ENCODE data around the gene CCDC148. TPM values are rescaled to one million over a fixed set of nuclear protein-coding genes. Genes with fewer than 3 reads are reported as not detected.

The CCDC148 gene
- total RNA-seq, 4 donors from 2014 or later, result 0.78 to 1.6 (median 1.1) TPM

GRCh38 chr2:158484892-158485556 is 28.5 kb upstream of the CCDC148 start:
- Histone ChIP-seq H3K27me3 (no peaks in the 10 kb centered on the region), H3K9me3 (no peaks in the 10 kb centered on the region), H3K4me1 (peaks cover 12 to 50% (median 21%) of the 10 kb centered on the region in 3 donors), H3K36me3 (no peaks in the 10 kb centered on the region), H3K27ac (peak overlapping the region in 1 of 4 donors; percentile 4), H3K4me3 (no peak overlapping the region)
- TF ChIP-seq POLR2AphosphoS5 (IDR thresholded peaks at IDR 0.05) (no peak), EP300 (IDR thresholded peaks at IDR 0.05) (no peak), POLR2A (IDR thresholded peaks at IDR 0.05) (no peak), CTCF (IDR thresholded peaks at IDR 0.05) (no peak)
- ATAC-seq, result no peak
- 70 to 75% methylated on average over 8 of the region's 8 CpGs for WGBS, 2 donors (ENCODE audit: low coverage in 1 of 2)

- Histone ChIP-seq H3K27ac (no peak overlapping the region), H3K36me3 (no peaks in the 10 kb centered on the region), H3K4me1 (peaks cover 6 to 50% (median 10%) of the 10 kb centered on the region in 3 donors), H3K9me3 (no peaks in the 10 kb centered on the region), H3K27me3 (no peaks in the 10 kb centered on the region), H3K4me3 (no peak overlapping the region)
- ATAC-seq, result no peak
- TF ChIP-seq EP300 (IDR thresholded peaks at IDR 0.05) (no peak), POLR2AphosphoS5 (IDR thresholded peaks at IDR 0.05) (no peak), CTCF (IDR thresholded peaks at IDR 0.05) (no peak), POLR2A (IDR thresholded peaks at IDR 0.05) (no peak)
Observed at GRCh38 chr2:158482594-158482993, 26.0 kb upstream of the CCDC148 start.

DNA sequence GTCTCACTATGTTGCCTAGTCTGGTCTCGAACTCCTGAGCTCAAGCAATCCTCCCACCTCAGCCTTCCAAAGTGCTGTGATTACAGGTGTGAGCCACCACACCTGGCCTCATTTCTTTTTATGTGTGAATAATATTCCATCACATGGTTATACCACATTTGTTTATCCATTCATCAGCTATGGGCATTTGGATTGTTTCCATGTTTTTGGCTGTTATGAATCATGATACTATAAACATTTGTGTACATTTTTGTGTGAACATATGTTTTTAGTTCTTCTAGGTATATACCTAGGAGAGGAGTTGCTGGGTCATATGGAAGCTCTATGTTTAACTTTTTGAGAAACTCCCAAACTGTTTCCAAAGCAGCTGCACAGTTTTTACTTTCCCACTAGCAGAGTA is 24.6 kb upstream of the CCDC148 start:
- no peak for ATAC-seq
- TF ChIP-seq POLR2A (IDR thresholded peaks at IDR 0.05) (no peak), EP300 (IDR thresholded peaks at IDR 0.05) (no peak), CTCF (IDR thresholded peaks at IDR 0.05) (no peak), POLR2AphosphoS5 (IDR thresholded peaks at IDR 0.05) (no peak)
- no peaks in the 10 kb centered on the region for H3K9me3 ChIP-seq
- no peak overlapping the region for H3K27ac ChIP-seq
- no peaks in the 10 kb centered on the region for H3K27me3 ChIP-seq
- peaks cover 9 to 49% (median 10%) of the 10 kb centered on the region in 3 donors for H3K4me1 ChIP-seq
- WGBS, 2 donors (ENCODE audit: low coverage in 1 of 2), result 80 to 94% methylated on average over 1 of the region's 1 CpG
- no peak overlapping the region for H3K4me3 ChIP-seq
- no peaks in the 10 kb centered on the region for H3K36me3 ChIP-seq

- TF ChIP-seq POLR2AphosphoS5 (IDR thresholded peaks at IDR 0.05) (no peak), EP300 (IDR thresholded peaks at IDR 0.05) (no peak), CTCF (IDR thresholded peaks at IDR 0.05) (no peak), POLR2A (IDR thresholded peaks at IDR 0.05) (no peak)
- no peak for ATAC-seq
- Histone ChIP-seq H3K4me1 (peaks cover 9 to 47% (median 10%) of the 10 kb centered on the region in 3 donors), H3K27me3 (no peaks in the 10 kb centered on the region), H3K4me3 (no peak overlapping the region), H3K9me3 (no peaks in the 10 kb centered on the region), H3K27ac (peak overlapping the region; percentile 31 to 51 (median 39)), H3K36me3 (no peaks in the 10 kb centered on the region)
- WGBS, 2 donors (ENCODE audit: low coverage in 1 of 2), result 0 to 8% methylated on average over 1 of the region's 1 CpG
Observed at GRCh38 chr2:158478816-158479215, 22.3 kb upstream of the CCDC148 start.

DNA sequence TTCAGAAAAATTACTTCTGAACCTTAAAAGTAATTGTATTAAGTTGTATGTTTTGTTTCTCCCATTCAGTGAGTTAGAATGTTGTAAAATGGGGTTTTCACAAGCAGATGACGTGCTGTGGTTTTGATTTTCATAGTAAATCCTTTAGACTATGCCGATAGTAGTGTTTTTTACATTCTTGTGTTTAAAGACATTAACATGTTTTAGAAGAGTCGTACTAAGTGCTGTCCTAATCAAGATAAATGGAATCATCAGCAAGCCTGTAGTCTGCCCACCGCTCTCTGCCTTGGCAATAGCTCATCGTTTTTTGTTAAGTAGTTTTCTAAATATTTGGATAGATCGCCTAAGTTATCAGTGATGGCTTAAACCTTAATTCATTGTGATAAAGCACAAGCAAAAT is 21.7 kb upstream of the CCDC148 start:
- Histone ChIP-seq H3K27ac (peak overlapping the region in 3 of 4 donors; percentile 31 to 51 (median 44)), H3K4me1 (peaks cover 9 to 47% (median 10%) of the 10 kb centered on the region in 3 donors), H3K4me3 (no peak overlapping the region), H3K36me3 (no peaks in the 10 kb centered on the region), H3K27me3 (no peaks in the 10 kb centered on the region), H3K9me3 (peaks cover 0 to under 1% (median 0%) of the 10 kb centered on the region in 3 donors)
- no peak for ATAC-seq
- no peak for TF ChIP-seq POLR2AphosphoS5 (IDR thresholded peaks at IDR 0.05)
- TF ChIP-seq CTCF (IDR thresholded peaks at IDR 0.05), result no peak
- TF ChIP-seq EP300 (IDR thresholded peaks at IDR 0.05), result no peak
- no peak for TF ChIP-seq POLR2A (IDR thresholded peaks at IDR 0.05)
- 17 to 28% methylated on average over 6 of the region's 6 CpGs for WGBS, 2 donors (ENCODE audit: low coverage in 1 of 2)
